GM23338 (cell line): ENCODE measurements around the gene TMEM88.

Source experiments
- CREB1 ChIP-seq: fragments of 250-450 bp; sonication (Bioruptor Pico); IDR thresholded peaks from 2 replicates; pipeline ENCODE4 v1.5.0; 2020; ENCODE audit warnings: low read depth, mild to moderate bottlenecking, moderate library complexity
- ETS1 ChIP-seq: IDR thresholded peaks from 2 replicates; pipeline ENCODE4 v1.6.1; 2016; ENCODE audit warnings: antibody characterized with exemption
- EZH2 ChIP-seq: fragments of 200-600 bp; sonication (generic); IDR thresholded peaks from one replicate; pipeline ENCODE4 v1.8.0; 2017; ENCODE audit warnings: antibody characterized with exemption, mild to moderate bottlenecking, low read depth; ENCODE audit not compliant: unreplicated experiment
- EZH2phosphoT487 ChIP-seq: fragments of 200-600 bp; sonication (generic); IDR thresholded peaks from one replicate; pipeline ENCODE4 v1.8.1; 2018; ENCODE audit warnings: antibody characterized with exemption; ENCODE audit not compliant: unreplicated experiment
- JUNB ChIP-seq: IDR thresholded peaks from one replicate; pipeline ENCODE4 v1.6.1; 2016; ENCODE audit warnings: antibody characterized with exemption; ENCODE audit not compliant: unreplicated experiment
- NANOG ChIP-seq: IDR thresholded peaks from 2 replicates; pipeline ENCODE4 v1.6.1; 2016; ENCODE audit warnings: antibody characterized with exemption, borderline replicate concordance
- POLR2AphosphoS5 ChIP-seq: IDR thresholded peaks from 2 replicates; pipeline ENCODE4 v1.6.1; 2016; ENCODE audit warnings: antibody characterized with exemption, low read depth
- REST ChIP-seq: IDR thresholded peaks from one replicate; pipeline ENCODE4 v1.6.1; 2018; ENCODE audit warnings: antibody characterized with exemption; ENCODE audit not compliant: unreplicated experiment
- STAT1 ChIP-seq: IDR thresholded peaks from one replicate; pipeline ENCODE4 v1.6.1; 2016; ENCODE audit warnings: antibody characterized with exemption; ENCODE audit not compliant: unreplicated experiment
- ZNF114 ChIP-seq: fragments of 250-450 bp; sonication (Bioruptor Pico); IDR thresholded peaks from 2 replicates; pipeline ENCODE4 v1.5.0; 2020; ENCODE audit warnings: mild to moderate bottlenecking, moderate library complexity
- ZNF331 ChIP-seq: fragments of 250-450 bp; sonication (Bioruptor Pico); IDR thresholded peaks from 2 replicates; pipeline ENCODE4 v1.5.0; 2020; ENCODE audit warnings: low read depth, mild to moderate bottlenecking, moderate library complexity
- ZNF462 ChIP-seq: fragments of 250-450 bp; sonication (Bioruptor Pico); IDR thresholded peaks from 2 replicates; pipeline ENCODE4 v1.5.0; 2020; ENCODE audit warnings: mild to moderate bottlenecking, moderate library complexity
- TF ChIP-seq, protein P1 (sequence below), 2 experiments: fragments of 200-600 bp in 1 of 2; sonication (generic) in 1 of 2; conservative IDR thresholded peaks; 2 replicates each; pipeline versions ENCODE4 v1.5.1 to v1.6.1; 2016 to 2017; ENCODE audit warnings: antibody characterized with exemption in 2 of 2, low read depth in 2 of 2, mild to moderate bottlenecking in 2 of 2, moderate library complexity in 1 of 2

DNA sequence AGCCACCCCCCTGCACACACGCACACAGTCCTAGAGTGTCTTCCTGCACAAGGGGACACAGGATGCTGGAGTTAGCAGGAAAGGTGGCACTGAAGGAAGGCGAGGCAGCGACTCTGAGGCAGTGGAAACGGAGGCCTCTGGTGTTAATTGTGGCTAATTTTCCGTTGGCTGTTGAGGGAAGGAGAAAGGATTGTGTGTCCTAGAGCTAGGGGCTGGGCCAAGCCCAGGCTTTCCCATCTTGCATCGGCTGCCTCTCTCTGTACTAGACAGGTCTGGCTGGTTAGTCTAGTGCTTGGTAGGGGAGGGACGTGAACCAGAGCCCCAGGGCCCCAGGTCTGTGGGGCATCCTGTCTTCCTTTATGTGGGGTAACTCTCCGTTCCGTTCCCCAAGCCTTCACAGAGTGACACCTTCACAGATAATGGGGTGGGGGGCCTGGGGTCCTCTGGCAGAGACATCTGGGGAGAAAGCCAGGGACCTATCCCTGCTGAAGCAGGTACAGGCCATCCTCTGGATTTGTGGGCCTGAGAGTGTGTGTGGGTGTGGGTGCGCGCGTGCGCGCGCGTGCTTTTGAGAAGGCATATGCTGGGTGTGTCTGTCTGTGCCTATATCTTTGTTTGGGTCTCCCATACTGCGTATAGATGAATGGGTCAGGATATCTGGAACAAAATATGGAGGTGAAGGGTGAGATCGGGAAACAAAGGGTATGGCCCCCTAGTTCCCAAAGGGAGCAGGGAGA is 33.5 kb downstream of the TMEM88 start, which contains the start of gene CHD3:
- TF ChIP-seq, protein P1, sequence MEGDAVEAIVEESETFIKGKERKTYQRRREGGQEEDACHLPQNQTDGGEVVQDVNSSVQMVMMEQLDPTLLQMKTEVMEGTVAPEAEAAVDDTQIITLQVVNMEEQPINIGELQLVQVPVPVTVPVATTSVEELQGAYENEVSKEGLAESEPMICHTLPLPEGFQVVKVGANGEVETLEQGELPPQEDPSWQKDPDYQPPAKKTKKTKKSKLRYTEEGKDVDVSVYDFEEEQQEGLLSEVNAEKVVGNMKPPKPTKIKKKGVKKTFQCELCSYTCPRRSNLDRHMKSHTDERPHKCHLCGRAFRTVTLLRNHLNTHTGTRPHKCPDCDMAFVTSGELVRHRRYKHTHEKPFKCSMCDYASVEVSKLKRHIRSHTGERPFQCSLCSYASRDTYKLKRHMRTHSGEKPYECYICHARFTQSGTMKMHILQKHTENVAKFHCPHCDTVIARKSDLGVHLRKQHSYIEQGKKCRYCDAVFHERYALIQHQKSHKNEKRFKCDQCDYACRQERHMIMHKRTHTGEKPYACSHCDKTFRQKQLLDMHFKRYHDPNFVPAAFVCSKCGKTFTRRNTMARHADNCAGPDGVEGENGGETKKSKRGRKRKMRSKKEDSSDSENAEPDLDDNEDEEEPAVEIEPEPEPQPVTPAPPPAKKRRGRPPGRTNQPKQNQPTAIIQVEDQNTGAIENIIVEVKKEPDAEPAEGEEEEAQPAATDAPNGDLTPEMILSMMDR (conservative IDR thresholded peaks at IDR 0.05; ENCODE audit: low read depth in 2 of 2), result no peak
- no peak for TF ChIP-seq POLR2AphosphoS5
- TF ChIP-seq EZH2, result no peak
- no peak for TF ChIP-seq STAT1
- no peak for TF ChIP-seq EZH2phosphoT487
- TF ChIP-seq REST, result no peak
- no peak for TF ChIP-seq NANOG
- no peak for TF ChIP-seq ZNF331 (CRISPR knock-in tag)
- TF ChIP-seq ETS1, result no peak
- no peak for TF ChIP-seq ZNF462
- no peak for TF ChIP-seq CREB1 (CRISPR knock-in tag)
- TF ChIP-seq JUNB, result no peak
- no peak for TF ChIP-seq ZNF114 (CRISPR knock-in tag)
